GM21619 (cell line): ENCODE data around the gene CCDC154.

Source experiments
- ATAC-seq: cut with Tn5 transposase; IDR thresholded peaks from one replicate; pipeline ENCODE4 v1.9.1; 2021; ENCODE audit not compliant: unreplicated experiment

CCDC154 gene

DNA sequence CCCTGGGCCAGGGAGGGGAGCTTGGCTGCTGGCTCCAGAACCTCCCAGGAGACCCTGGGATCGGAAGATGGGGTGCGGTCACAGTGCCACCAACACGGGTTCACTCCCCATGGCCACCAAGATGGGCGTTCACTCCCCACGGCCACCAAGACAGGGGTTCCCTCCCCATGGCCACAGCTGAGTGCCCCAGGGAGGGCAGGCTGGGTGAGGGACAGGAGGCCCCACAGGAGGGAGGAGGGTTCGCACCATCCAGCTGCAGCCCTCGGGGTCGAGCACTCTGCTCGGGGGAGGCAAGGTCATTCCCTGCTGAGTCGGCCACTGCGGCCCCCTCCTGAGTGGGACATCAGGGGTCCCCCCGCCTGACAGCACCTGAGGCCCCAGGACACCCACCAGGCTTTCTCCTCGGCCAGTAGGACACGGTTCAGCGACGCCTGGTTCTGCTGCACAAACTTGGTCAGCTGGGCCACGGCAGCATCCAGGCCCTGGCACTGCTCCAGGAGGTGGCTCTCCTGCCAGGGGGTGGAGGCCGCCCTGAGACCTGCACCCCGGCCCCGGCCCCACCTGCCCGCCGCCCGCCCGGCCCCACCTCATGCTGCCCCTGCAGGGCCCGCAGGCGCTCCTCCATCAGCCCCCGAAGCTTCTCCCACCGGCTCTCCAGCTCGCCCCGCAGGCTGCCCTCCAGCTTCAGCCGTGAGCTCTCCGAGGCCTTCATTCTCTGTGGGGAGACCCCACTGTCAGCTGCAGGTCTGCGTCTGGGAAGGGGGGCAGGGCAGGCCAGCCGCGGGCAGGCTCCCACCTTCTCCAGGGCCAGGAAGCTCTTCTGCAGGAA, 5.9 kb downstream of the CCDC154 start:
- no peak for ATAC-seq

DNA sequence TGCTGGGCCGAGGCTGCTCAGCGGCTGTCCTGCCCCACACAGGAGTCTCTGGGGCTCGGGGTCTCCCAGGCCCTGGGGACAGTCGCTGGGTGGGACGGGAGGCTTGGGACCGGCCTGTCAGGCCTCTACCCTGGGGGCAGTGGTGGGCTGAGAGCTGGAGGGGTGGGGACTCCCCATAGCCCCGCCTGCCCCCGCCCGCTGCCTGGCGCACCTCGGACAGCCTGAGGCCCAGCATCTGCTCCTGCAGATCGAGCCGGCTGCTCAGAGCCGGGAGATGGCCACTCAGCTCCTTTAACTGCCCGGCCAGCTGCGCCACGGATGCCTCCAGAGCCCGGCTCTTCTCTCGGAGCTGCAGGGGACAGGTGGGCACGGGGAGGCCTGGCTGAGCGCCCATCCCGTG, 6.8 kb downstream of the CCDC154 start:
- no peak for ATAC-seq

DNA sequence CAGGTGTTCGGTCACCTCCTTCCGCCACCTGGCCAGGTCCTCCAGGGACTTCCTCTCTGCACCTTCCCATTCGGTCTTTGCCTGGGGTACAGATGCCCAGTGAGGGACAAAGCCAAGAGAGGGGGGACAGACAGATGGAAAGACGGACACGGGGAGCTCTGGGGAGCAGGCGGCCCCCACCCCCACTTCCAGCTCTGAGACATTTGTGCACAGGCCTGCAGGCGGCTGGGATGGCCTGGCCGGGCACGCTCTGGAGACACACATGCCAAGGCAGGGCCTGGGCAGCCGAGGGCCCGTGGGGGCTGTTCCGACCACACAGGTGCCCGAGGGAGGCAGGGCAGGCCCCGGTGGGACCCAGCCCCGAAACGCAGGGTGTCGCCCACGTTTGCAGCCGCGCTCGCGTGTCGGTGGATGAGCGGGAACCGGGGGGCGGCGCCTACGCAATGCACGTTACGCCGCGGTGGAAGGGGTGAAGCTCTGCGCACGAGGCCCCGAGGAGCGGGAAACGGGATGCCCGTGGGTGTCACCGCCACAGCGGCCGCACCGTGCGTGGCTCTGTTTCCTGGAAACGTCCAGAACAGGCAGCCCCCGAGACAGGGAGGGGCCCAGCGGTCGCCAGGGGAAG, 7.5 kb downstream of the CCDC154 start:
- ATAC-seq = no peak

DNA sequence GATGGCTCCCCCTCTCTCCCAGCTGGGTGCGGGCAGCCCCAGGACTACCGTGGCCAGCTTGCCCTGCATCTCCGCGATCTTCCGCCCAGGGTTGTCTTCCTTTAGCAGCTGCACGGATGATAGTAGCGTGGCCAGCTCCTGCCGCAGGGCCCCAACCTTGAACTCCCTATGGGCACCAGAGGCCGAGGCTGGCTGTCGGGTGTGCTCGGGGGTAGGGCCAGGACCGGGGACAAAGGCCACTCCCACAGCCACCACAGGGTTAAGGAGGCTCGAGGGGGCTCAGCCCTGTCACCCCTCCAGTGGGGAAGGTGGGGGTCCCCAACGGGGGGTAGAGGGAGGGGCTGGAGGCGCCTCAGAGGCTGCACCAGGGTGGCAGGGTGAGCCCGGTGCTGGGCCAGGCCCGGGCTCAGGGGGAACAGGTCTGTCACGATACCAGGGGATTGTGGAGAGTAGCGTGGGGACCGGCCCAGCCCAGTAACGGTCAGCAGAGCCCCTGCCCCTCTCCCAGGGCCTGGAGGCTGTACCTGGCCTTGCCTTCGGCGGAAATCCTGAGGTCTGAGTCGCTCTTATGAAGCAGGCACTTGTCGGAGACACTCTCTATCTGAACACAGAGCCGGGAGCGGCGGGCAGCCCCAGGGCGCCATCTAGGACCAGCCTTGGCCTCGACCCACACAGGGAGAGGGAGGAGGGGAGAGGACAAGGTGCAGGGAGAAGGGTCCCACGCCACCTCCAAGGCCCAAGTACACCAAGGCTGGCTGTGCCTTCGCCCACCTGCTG, 8.2 kb downstream of the CCDC154 start:
- ATAC-seq = no peak

DNA sequence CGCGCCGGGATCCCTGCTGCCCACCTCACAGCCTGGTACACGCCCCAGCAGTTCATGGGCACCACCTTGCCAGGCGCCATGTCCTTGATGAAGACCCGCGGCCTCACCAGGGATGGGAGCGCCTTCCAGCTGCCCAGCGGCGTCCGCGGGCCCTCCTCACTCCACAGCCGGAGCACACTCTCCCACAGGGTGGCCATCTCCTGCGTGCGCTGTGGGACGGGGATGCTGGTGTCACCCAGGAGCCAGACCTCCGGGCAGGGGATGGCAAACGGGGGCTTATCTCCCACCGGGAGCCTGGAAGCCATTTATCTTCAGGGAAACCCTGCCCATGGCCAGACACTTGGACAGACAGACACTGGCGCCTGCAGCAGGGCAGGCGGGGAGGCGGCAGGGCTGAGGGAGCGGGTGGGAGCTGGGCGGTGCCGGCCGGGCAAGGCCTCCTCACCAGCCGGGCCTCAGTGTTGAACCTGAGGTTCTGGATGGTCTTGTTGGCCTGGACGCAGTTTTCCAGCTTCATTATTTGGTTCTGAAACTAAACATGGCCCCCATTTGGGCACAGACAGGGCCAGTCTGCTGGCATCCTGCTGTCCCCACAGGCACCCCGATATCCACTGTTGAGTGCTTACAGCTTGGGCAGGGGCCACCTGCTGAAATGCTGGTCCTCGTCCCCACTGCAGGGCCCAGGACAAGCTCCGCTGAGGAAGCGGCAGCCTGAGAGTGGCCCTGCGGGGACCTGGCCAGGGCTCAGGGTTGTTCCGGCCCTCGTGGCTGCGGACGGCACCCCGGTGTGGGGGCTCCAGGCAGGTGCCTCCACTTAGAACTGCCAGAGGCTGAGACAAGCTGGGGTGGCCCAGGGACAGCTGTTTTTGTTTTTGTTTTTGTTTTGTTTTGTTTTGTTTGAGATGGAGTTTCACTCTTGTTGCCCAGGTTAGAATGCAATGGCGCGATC, 9.4 kb downstream of the CCDC154 start:
- no peak for ATAC-seq

DNA sequence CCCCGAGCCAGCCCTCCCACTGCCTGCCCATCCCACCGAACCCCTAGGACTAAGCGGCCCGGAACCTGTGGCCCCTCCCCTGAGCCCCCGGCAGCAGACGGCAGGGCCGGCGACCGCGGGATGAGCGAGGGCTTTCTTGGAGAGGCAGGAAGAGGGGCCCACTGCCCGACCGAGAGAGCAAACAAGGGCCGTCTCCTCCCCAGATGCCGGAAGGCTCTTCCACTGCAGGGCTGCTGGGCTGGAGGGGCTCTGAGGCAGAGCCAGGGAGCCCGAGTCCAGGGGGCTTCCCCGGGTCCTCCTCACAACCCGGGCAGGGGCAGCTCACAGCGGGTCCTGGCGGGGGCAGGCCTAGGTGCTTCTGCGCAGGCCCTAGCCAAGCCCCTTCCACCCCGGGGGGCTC, 10.6 kb downstream of the CCDC154 start:
- ATAC-seq = no peak

DNA sequence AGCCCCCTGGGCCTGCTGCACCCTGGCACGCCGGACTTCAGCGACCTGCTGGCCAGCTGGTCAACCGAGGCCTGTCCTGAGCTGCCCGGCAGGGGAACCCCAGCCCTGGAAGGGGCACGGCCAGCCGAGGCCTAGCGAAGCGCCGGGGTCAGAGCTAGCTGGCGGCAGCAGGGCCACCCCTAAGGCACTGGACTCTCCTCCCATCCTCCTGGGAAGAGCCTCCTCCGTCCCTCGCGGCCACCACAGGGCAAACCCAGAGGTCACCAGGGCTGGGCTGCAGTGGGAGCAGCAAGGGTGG, 11.1 kb downstream of the CCDC154 start:
- no peak for ATAC-seq

DNA sequence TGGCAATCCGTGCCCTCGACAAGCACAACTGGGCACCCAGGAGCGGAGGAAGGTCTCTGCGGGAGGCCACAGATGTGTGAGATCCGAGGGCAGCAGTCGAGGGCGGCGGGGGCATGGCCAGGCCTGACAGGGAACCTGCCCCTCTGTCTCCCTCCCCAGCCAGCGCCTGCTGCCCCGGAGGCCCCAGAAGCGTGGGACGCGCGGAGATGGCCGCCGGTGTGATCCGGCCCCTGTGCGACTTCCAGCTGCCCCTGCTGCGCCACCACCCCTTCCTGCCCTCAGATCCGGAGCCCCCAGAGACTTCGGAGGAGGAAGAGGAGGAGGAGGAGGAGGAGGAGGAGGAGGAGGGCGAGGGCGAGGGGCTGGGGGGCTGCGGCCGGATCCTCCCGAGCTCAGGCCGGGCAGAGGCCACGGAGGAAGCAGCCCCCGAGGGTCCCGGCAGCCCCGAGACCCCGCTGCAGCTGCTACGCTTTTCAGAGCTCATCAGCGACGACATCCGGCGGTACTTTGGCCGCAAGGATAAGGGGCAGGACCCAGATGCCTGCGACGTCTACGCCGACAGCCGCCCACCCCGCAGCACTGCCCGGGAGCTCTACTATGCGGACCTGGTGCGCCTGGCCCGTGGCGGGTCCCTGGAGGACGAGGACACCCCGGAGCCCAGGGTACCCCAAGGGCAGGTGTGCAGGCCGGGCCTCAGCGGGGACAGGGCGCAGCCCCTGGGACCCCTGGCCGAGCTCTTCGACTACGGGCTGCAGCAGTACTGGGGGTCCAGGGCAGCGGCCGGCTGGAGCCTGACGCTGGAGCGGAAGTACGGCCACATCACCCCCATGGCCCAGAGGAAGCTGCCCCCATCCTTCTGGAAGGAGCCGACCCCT, 11.7 kb downstream of the CCDC154 start:
- ATAC-seq = no peak

DNA sequence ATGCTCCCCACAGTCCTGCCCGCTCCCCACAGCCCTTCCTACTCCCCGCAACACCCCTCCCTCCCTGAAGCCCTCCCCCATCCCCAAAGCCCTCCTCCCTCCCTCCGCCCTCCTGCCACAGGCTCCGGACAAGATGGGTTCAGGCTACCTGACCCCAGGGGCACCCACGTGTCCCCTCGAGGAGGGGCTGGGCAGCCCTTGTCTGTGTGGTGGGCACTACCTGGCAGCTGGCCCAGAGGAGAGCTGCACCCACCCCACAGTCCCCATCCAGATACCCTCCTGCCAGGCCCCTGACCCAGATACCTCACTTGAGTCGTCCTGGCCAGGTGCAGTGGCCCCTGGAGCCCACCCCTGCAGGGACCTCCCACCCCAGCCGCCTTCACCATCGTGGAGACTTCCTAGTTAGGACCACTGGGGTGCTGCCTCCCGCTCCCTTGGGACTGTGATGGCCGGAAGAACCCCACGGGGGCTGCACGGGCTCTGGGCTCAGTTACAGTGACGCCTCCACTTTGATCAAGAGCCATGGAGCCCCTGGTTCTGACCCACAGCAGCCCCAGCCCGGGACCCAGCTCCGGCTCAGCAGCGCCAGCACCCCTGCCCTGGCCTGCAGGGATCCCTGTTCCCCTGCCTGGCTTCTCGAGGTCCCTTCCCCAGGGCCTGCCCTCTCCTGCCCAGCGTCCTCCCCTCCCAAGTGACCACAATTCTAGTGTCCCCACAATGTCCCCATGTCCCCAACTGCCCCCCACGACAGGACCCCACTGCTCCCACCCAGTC, 12.7 kb downstream of the CCDC154 start:
- ATAC-seq = no peak

DNA sequence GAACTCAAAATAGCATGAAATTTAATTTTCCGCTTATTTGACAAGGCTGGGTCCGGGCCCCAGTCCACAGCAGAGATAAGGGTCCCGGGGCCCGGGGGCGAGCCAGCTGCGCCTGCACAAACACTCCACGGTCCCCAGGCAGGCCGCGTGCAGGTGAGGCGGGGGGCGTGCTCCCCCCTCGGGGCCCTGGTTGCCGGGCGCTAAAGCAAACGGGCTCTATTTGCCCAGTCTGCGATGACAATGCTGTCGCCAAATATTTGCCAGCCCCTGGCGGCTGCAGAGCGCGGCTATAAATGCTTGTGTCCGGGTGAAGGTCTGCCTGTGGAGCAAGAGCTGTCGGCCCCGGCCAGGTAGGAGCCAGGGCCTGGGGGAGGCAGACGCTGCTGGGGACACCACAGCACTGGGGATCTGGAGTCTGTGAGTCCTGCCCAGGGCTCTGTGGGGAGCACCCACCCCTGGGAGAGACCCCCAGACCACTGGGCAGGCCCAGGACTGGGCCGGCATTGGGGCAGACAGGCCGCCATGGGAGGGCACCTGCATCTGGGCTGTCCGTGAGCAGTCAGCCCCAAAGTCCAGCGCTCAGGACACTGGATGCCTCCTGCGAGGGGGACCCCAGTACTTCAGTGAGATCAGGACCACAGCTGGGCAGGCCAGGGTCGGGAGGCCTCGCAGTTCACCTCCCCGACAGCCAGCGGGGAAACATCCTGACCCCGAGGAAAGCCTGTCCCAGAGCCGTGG, 13.4 kb downstream of the CCDC154 start, which contains the start of gene PERCC1:
Gene PERCC1 (plus strand): TSS at position 320 of the 738 bp plus-strand sequence. CDS start 1,516 bp downstream, outside the sequence.
- ATAC-seq = no peak

DNA sequence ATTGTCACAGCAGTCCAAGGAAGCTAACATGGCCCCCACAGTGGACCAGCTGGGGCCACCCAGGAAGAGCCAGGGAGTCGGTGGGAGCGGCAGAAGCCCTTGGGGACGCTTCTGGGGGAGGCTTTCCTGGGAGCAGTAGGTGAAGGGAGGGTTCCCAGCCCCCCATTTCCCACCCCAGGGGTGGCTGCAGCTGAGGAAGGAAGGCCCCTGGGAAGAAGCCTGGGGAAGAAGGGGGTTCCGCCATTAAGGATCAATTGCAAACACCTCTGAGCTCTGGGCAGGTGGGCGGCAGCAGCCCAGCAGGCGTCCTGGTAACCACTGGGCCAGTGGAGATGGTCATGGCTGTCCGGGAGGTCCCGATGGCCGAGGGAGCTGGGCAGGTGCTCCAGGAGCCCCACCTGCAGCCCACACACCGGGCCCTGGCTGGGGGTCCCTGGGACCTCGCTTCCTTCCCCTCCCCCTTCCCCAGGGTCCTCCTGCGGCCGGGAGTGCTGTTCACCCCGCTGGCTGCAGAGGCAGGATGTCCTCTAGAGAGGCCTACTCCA, 14.1 kb downstream of the CCDC154 start:
- no peak for ATAC-seq

DNA sequence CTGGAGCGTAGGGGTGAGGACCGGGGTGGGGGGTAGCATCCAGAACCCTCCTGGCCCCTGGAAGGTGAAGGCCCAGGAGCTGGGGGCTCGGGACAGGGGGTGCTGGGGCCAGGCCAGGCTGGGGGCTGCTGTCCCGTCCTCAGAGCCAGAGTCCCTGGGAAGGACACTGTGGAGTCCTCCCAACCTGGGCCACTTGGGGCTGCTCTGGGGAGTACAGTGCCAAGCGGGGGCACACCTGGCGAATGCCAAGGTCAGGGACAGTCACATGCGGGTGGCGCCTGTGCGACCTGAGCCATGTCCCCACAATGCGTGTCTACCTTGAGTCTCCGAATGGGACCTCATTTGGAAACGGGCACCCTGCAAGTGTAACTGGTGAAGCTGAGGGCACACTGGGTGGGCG, 14.7 kb downstream of the CCDC154 start:
- no peak for ATAC-seq

DNA sequence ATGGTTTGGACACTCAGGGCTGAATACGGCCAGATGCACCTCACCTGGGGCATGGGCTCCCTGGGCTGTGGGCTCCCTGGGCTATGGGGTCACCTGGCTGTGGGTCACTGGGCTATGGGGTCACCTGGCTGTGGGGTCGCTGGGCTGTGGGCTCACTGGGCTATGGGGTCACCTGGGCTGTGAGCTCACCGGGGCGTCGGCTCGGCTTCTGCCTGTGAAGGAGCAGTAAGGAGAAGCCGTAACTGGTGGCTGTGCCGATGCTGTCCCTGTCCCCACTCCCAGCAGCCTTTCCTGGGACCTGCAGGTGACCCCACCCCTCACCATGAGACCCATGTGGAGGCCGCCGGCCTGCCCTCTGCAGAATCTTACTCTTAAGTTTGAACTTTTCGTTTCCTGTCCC, 15.3 kb downstream of the CCDC154 start:
- no peak for ATAC-seq

DNA sequence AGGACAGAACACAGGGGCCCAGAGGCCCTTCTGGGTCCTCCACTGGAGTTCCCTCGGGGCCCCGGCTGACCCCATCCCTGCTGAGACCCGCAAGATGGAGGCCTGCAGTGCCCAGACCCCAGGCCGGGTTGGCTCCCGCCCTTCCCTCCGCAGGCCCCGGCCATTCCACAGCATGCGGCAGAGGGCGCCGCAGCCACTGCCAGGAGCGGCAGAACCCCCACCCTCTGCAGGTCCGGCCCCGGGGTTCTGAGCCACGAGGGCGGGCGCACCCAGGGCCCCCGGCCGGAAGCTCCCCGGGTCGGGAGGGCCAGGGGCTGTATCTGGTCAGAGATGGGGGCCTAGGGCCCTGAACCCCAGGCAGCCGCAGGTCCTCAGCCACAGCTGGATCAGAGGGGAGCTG, 15.8 kb downstream of the CCDC154 start:
- ATAC-seq = no peak

DNA sequence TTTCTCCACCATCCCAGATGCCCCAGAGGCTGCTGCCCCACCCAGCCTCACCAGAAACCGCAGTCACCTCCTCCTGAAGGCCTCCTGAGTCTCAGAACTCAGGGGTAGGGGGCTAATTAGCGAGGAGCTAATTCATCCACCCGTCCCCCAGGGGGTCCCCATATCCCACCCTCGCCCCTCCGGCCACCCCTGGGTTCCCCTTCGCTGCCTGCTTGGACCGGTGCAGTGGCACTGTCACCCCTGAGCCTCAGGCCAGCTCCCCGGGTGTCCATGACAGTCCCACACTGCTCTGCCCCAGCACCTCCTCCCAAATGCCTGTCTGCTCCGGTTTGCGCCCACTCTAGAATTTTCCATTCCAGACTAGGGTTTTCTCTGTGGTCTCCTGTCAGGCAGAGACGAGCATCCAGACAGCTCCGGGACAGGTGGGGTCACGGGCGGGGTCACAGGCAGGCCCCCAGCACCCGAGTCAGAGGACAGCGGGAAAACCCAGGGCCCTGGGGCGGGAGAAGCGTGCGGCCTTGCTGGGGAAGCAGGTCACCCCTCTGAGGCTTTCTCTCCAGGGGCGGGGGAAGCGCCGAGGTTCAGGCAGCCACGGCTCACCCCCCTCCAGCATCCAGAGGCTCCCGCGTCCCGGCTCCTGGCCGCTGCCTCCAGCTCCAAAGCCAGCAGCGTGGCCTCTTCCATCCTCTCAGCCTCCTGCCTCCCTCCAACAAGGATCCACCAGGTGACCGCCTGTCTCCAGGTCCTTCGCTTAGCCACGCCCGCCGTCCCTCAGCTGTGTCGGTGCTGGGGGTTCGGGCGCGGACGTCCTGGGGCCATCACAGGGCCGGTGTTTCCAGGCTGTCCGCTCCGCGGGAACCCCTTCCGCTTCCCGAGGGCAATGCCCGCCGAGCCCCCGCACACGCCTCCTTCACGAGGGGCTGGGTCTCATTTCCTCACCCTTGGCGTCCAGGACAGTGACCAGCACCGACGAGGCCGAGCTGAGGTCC, 16.6 kb downstream of the CCDC154 start:
- no peak for ATAC-seq

DNA sequence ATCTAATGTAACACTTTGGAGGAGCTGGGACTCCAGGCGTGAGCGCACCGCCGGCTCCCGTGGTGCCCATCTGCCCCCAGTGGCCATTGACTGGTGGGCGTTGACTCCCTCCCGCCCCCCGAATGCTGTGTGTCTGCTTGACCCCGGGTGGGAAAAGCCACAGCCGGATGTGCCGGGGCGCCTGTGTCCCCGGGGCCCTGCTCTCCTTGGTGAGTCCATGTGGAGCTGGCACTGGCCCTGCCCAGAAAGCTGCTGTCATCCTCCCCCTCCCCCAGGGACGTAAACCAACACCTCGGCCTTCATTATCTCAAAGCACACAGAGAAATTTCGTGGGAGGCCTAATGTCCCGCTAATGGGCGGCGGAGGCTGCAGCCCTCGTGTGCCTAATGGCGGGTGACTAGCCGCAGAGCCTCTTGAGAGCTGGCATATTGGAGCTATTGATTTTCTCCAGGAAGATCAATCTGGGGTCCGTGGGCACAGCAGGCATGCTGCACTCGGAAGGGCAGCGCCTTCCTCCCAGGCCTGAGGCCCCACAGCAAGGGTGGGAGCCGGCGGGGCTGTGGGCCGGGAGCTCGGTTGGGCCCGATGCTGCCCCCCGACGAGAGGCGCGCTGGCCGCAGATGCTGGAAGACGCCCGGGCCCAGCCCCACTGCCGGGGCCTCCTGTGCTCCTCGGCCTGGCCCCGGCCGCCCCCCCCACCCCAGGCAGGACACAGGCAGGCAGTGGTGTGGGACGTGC, 17.5 kb downstream of the CCDC154 start:
- no peak for ATAC-seq
